OCI-M1 (cell line): ENCODE results near the gene DHRS9.
A peak's percentile ranks its signal among the peaks of the same experiment; 100 is the strongest.
"Not testable (repeated sequence)": the region's sequence is repeated elsewhere in the genome, so short reads cannot be mapped to it uniquely, and the experiment has no call there.

ENCODE experiments used
- DNase-seq: peaks from one replicate; lab custom pipeline; 2025; lab: John Stamatoyannopoulos, UW

The DHRS9 gene

DNA sequence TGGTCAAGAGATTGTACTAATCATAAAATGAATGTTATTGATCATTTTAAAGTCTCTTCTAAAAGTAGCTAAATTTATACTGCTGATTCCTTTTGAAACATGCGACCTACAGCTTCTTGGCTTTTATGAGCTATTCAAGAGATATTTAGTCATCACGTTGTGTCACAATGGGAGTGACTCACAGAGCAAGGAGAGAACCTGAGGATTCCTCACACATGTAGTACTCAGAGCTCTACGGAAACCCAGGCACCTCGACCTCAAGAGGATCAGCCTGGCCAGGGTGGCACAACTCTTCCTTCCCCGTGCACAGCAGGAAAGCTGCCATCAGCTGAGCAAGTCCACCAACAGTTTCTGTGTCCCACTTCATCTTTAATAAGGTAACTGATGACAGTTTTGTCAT is at the start of gene DHRS9:
TSS of gene DHRS9 (plus strand) at position 223 of the 400 bp plus-strand sequence. CDS start 12,019 bp downstream, outside the sequence.
- no peak for DNase-seq

GRCh38 chr2:169023161-169023560 is 46.2 kb upstream of the DHRS9 start:
- DNase-seq = no peak

- no peak for DNase-seq
Measured at GRCh38 chr2:169026056-169026455, 43.3 kb upstream of the DHRS9 start.

- DNase-seq = peak; percentile 58
Measured at GRCh38 chr2:169027234-169027633, 42.1 kb upstream of the DHRS9 start.

DNA sequence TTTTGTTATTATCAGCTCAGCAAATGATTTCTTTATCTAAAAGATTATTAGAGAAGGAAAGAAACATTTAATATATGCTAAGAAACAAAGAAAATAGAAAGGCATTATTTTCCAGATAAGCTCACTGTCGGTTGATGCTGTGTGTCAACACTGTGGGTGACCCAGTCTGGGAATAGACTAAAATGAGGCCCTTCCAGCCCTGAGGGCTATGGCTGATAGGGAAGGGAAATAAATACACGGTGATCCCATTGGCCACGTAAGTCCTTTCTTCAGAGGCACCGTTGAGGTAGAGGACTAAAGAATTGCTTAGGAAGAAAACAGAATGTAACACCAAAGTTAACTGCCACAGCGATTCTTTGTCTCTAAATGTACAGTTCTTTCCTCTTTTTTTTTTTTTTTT is 40.0 kb upstream of the DHRS9 start:
- DNase-seq = no peak

DNA sequence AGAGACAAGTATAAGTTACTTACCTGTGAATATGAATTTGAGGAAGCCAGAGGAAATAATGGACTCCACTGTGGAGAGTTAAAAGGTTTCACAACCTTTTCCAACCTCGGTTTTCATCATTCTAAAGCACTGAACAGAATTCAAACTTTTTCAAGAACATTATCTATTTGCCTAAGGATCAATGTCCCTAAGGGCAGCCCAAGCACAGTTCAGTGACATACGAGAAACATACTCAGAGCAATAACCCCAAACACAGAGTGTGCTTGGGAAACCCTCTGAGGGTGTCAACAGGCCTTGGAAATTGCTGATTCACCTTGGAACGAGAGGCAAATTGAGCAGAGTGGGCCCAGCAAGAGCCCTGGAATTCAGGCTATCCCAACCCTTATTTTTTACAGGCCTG is 38.2 kb upstream of the DHRS9 start, which contains the start of gene ABCB11:
TSS of gene ABCB11 (minus strand) at position 123 of the 400 bp plus-strand sequence. CDS start 13,199 bp downstream, outside the sequence.
- DNase-seq = no peak

GRCh38 chr2:169034256-169034655 is 35.1 kb upstream of the DHRS9 start:
- peak; percentile 73 for DNase-seq

- DNase-seq = no peak
Measured at GRCh38 chr2:169034984-169035544, 34.3 kb upstream of the DHRS9 start.

DNA sequence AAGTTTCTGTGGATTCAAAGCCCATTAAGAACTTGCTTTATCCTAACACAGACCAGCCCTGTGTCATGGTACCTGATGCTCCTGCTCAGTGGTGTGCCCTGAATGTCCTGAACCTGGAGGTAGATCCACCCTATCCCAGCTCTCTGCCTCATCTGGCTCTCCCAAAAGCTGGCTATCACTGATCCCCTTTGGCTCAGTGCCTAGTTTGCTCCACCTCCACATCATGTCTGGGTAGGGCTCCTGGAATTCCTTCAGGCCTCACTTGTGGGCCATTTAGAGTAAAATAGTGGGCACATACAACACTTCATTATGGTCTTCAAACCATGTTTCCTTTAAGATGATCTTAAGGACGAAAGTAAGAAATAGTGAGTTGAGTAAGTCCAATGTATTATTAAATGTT is 33.5 kb upstream of the DHRS9 start:
- no peak for DNase-seq

DNA sequence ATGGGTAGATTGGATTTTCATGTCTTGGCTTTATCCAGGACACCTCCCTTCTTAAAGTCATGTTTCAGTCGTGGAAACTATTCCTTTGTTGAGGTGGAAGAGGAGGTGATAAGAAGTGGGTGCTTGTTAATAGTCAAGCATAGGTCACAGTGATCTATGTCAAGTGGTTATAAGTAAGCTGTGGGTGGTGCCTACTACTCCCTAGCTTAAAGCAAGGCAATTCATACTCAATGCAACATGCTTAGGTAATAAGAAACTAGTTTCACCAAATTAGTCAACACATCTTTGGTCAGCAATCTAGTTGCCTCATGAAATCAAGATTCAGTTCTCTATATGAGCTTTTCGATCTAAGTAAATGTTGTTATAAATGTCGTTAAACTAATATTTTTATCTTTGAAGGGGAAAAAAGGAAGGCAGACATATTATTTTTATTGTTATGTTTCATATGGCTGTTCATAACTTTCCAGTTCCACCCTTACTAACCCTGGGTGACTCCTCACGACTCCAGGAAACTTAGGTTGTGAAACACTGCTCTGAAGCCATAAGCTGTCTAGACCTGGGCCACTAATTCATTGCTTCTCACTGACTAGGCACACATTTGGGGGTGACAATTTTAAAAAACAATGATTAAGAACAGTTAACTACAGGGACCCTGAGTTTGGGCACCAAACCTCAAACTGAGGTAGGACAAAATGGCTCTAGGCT is 32.5 kb upstream of the DHRS9 start:
- no peak for DNase-seq

- peak; percentile 80 for DNase-seq
Measured at GRCh38 chr2:169038338-169038757, 31.0 kb upstream of the DHRS9 start.

- DNase-seq = peak; percentile 73
Measured at GRCh38 chr2:169039702-169040101, 29.7 kb upstream of the DHRS9 start.

DNA sequence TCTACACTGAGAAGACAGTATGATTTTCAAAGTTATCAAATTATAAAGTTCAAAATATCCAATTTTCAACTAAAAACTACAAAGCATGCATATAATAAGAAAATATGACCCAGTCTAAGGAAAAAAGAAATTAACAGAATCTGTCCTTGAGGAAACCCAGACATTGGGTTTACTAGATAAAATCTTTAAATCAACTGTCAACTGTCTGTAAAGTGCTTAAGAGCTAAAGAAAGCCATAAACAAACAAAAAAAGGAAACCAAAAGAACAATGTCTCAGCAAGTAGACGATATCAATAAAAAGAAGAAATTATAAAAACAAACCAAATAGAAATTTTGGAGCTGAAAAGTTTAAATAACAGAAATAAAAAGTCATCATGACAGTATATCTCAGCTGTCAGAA is 27.8 kb upstream of the DHRS9 start:
- peak; percentile 26 for DNase-seq

DNA sequence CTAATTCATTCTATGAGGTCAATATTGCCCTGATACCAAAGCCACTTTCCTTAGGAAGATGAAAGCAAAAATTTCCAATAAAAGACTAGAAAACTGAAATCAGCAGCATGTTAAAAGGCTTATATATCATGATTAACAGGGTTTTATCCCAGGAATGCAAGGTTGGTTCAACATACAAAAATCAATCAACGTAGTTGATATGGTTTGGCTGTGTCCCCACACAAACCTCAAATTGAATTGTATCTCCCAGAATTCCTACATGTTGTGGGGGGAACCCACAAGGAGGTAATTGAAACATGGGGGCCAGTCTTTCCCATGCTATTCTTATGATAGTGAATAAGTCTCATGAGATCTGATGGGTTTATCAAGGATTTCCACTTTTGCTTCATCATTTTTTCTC is 26.5 kb upstream of the DHRS9 start:
- peak; percentile 24 for DNase-seq

GRCh38 chr2:169046440-169047151 is 22.8 kb upstream of the DHRS9 start:
- DNase-seq = no peak

DNA sequence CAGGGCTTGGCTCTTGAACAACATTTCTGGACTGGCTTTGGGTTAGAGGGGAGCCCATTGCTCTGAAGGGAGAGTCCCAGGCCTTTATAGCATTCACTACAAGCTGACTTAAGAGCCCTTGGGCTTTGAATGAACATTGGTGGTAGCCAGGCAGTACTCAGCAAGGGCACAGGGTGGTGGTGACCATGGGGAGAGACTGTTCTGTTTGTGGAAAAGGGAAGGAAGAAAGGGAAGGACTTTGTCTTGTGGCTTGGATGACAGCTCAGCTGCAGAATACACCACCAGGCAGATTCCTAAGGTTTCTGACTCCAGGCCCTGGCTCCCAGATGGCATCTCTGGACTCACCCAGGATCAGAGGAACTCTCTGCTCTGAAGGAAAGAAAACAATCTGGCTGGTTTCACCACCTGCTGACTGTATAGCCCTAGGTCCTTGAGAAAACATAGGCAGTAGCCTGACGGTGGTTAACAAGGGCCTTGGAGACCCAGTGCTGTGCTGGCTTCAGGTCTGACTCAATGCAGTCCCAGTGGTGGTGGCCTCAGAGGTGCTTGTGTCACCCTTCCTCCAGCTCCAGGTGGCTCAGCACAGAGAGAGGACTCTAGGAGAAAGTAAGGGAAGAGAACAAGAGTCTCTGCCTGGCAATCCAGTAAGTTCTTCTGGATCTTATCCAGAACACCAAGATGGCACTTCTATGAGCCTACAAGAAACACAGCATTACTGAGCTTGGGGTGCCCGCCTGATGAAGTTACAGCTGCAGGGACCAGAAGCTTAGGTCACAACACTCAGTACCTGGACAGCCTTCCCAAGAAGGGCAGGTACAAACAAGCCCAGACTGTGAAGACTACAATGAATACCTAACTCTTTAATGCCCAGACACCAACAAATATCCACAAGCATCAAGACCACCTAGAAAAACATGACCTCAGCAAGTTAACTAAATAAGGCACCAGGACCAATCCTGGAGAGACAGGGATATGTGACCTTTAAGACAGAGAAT is 21.8 kb upstream of the DHRS9 start:
- DNase-seq = no peak

- no peak for DNase-seq
Measured at GRCh38 chr2:169049142-169049541, 20.2 kb upstream of the DHRS9 start.

GRCh38 chr2:169050476-169051240 is 18.7 kb upstream of the DHRS9 start:
- DNase-seq = peak; percentile 75

DNA sequence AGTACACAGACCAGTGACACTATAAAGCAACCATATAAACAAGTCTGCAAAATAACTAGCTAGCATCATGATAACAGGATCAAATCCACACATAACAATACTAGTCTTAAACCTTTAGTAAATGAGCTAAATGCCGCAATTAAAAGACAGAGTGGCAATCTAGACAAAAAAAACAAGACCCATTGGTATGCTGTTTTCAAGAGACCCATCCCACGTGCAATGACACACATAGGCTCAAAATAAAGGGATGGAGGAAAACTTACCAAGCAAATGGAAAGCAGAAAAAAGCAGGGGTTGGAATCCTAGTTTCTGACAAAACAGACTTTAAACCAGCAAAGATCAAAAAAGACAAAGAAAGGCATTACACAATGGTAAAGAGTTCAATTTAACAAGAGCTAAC is 14.8 kb upstream of the DHRS9 start:
- DNase-seq = not testable (repeated sequence)

DNA sequence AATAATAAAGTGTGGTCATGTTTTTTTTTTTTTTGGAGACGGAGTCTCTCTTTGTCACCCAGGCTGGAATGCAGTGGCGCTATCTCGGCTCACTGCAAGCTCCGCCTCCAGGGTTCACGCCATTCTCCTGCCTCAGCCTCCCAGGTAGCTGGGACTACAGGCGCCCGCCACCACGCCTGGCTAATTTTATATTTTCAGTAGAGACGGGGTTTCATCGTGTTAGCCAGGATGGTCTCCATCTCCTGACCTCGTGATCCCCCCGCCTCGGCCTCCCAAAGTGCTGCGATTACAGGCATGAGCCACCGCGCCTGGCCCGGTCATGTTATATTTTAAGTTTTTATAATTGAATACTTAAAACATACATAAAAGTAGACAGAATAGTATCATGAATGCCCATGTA is 5.2 kb upstream of the DHRS9 start:
- not testable (repeated sequence) for DNase-seq

GRCh38 chr2:169065422-169065821 is 3.9 kb upstream of the DHRS9 start:
- no peak for DNase-seq
